ENCODE measurements around the gene CS. TPM values are rescaled to one million over a fixed set of nuclear protein-coding genes. Genes with fewer than 3 reads are reported as not detected.

The CS gene
- total RNA-seq, 5 donors from 2014 or later (not counting 1 experiment from before 2014, with no cell fraction given), result 135 to 166 (median 159) TPM

Other genes starting within 250 kb of the CS start
- 10 to 100 TPM in 1 of 5 donors, 1 to 10 TPM in 3, under 1 TPM in 1; 0.93 to 24.0 (median 8.2) TPM for gene ERBB3, start 220.2 kb downstream of the CS start, total RNA-seq
- 100 to 1,000 TPM in 3 of 5 donors, 10 to 100 TPM in 2; 67.5 to 113 (median 104) TPM for gene PA2G4, start 195.8 kb downstream of the CS start, total RNA-seq
- gene RPL41, start 183.7 kb downstream of the CS start, total RNA-seq, result 1,000 to 10,000 TPM; 4,612 to 5,648 (median 5,133) TPM
- gene ZC3H10, start 182.1 kb downstream of the CS start, total RNA-seq, result 10 to 100 TPM in 3 of 5 donors, 1 to 10 TPM in 2; 8.4 to 15.1 (median 11.4) TPM
- 100 to 1,000 TPM; 181 to 298 (median 276) TPM for gene ESYT1, start 172.1 kb downstream of the CS start, total RNA-seq
- gene MYL6B, start 147.7 kb downstream of the CS start, total RNA-seq, result 10 to 100 TPM in 1 of 5 donors, 1 to 10 TPM in 4; 5.9 to 12.4 (median 7.7) TPM
- gene MYL6, start 142.0 kb downstream of the CS start, total RNA-seq, result 100 to 1,000 TPM; 506 to 663 (median 569) TPM
- 100 to 1,000 TPM; 135 to 160 (median 159) TPM for gene SMARCC2, start 110.8 kb downstream of the CS start, total RNA-seq
- 10 to 100 TPM; 26.3 to 43.1 (median 39.4) TPM for gene RNF41, start 78.4 kb downstream of the CS start, total RNA-seq
- gene NABP2, start 76.0 kb downstream of the CS start, total RNA-seq, result 10 to 100 TPM; 11.8 to 19.1 (median 14.0) TPM
- 1 to 10 TPM in 1 of 5 donors, under 1 TPM in 2, not detected in 2; 0.57 to 1.4 (median 0.58) TPM for gene SLC39A5, start 70.3 kb downstream of the CS start, total RNA-seq
- 10 to 100 TPM; 35.8 to 51.0 (median 43.1) TPM for gene ANKRD52, start 41.9 kb downstream of the CS start, total RNA-seq
- gene COQ10A, start 33.4 kb downstream of the CS start, total RNA-seq, result 10 to 100 TPM; 29.9 to 38.4 (median 31.9) TPM
- gene CNPY2, start 15.7 kb upstream of the CS start, total RNA-seq, result 10 to 100 TPM; 52.9 to 92.8 (median 90.8) TPM
- 100 to 1,000 TPM; 126 to 187 (median 164) TPM for gene PAN2, start 33.7 kb upstream of the CS start, total RNA-seq
- 10 to 100 TPM; 16.3 to 29.9 (median 27.6) TPM for gene IL23A, start 38.6 kb upstream of the CS start, total RNA-seq
- 100 to 1,000 TPM; 117 to 187 (median 162) TPM for gene STAT2, start 59.8 kb upstream of the CS start, total RNA-seq
- not detected for gene APOF, start 62.5 kb upstream of the CS start, total RNA-seq
- 1 to 10 TPM; 5.0 to 7.5 (median 6.4) TPM for gene TIMELESS, start 149.1 kb upstream of the CS start, total RNA-seq
- gene MIP, start 154.3 kb upstream of the CS start, total RNA-seq, result not detected
- gene SPRYD4, start 168.2 kb upstream of the CS start, total RNA-seq, result 1 to 10 TPM; 4.7 to 7.3 (median 5.5) TPM
- 10 to 100 TPM in 1 of 5 donors, 1 to 10 TPM in 4; 2.9 to 10.1 (median 6.9) TPM for gene GLS2, start 187.8 kb upstream of the CS start, total RNA-seq
- 1 to 10 TPM in 4 of 5 donors, under 1 TPM in 1; 0.99 to 8.3 (median 4.1) TPM for gene RBMS2, start 221.5 kb upstream of the CS start, total RNA-seq